Hematopoietic multipotent progenitor cell (in vitro differentiated cells): ENCODE measurements around the gene CTNNA3. TPM values are rescaled to one million over a fixed set of nuclear protein-coding genes. Genes with fewer than 3 reads are reported as not detected.

Experiments used
- DNase-seq, 3 donors: peaks; one replicate each; pipeline ENCODE4 v3.0.0-alpha.2; 2011 to 2015; ENCODE audit warnings: low read depth in 2 of 3, low spot score in 2 of 3
- total RNA-seq: library from RNA; depleted of rRNA; stranded (reverse); fragments of >200 nt; gene quantifications from one replicate; pipeline ENCODE4 v1.2.3, GENCODE V29; 2012

CTNNA3 gene
- total RNA-seq, 1 donor, result under 0.01 TPM

DNA sequence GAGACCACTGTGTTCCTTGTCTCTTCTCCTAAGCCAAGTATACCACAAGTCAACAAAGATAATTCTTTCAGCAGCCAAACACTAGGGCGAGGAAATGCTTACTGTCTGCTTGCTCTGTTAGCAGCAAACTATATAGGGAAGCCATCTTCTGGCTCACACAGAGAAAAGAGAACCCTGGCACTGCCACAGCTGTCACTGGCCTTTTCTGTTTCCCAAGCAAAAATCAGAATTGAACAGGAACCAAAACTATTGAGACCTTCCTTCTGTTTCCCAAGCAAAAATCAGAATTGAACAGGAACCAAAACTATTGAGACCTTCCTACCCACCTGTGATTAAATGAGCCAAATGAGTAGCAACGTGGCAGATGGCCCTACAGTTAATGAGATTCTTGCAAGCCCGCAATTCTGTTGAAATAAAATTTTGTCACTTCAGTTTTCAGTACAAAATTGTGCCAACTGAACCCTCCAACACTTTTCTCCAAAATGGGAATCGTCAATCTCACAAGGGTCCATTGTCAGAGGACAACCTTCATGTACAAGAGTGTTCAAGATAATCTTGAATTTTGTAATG, 715.7 kb downstream of the CTNNA3 start:
- no peak for DNase-seq

DNA sequence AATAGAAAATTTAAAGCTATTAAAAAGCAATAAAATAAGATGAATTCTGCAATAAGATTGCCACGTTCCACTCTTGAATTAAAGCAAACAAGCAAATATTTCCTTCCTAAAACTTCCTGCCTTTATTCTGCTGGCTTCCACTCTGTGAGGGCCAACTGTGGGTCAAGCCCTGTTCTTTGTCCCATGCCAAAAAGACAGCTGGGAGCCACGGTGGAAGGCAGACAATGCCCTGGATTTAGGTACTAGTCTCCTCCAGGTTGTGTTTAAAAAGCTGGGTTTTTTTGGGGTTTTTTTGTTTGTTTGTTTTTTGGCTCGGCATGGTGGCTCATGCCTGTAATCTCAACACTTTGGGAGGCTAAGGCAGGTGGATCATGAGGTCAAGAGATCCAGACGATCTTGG, 731.0 kb downstream of the CTNNA3 start:
- DNase-seq, result no peak

DNA sequence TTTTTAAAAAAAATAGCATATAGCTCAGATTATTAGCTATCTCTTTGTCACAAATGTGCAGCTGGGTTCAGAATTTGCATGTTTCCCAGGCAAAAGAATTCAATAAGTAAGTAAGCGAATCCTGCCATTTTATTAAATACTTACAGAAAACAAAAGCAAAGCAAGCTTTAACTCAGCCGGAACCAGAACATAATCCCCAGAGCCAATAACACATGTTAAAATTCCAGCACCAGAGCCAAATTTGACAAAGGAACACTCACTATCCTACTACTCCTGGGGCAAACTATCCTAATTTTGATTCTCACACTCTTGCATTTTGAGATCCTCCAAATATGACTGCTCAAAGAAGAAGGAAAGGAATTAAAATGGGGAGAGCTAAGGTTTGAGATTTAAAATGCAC, 737.5 kb downstream of the CTNNA3 start:
- no peak for DNase-seq

DNA sequence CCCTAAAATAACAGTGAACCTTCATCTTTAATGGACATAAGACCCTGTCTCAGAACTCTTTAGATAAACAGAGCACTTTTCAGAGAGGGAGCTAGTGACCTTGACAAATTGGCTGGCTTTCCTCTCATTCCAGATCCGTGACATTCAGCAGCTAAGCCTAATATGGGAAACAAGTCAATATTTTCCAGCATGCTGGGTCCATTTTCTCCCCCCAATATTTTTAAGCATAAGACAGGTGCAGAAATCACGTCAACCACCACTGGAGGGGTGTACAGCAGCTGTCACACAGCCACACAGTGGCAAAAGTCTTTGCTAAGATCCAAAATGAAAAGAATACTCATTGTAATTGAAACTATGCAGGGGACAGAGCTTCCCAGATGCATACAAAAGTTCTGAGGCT, 744.1 kb downstream of the CTNNA3 start:
- no peak for DNase-seq

DNA sequence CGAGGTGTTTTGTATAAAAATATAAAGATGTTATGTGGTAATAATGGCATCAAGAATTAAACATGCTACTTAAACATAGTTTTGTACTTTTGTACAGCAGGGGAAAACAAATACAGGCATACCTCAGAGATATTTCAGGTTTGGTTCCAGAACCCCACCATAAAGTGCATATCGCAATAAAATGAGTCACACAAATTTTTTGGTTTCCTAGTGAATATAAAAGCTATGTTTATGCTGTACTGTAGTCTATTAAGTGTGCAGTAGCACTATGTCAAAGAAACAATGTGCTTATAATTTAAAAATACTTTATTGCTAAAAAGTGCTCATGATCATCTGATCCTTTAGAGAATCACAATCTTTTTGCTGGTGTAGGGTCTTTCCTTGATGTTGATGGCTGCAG, 752.4 kb downstream of the CTNNA3 start:
- DNase-seq, result no peak

DNA sequence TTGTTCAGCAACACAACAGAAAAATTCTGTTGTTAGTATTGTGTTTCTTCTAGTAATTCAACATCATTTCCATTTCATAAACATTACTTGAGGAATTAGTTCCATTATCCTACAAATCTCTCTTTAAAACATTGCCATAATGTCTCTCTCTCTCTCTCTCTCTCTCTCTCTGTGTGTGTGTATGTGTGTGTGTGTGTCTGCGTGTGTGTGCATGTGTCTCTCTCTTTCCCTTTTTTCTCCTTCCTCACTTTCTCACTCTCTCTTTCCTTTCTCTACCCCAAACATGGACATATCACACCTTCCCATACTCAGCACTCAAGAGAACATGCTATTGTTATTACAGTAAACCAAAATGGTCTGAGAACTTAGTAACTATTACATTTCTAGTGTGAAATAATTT, 753.6 kb downstream of the CTNNA3 start:
- DNase-seq, result no peak

DNA sequence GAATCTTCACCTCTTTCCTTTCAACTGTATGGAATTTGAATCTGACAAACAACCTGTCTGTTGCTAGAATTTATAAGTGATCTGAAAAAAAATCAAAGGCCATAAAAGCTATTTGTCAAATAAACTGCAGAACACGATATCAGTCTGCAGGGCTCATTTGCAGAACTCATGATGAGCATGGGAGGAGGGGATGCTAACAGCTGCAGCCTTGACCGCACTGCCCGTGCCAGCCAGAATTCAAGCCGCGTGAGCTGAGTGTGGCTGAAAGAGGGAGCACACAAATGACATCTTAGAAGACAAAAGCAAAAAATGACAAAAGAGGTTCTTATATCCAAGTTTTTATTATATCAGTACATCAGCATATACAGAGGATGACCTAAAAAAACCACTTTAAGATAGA, 754.5 kb downstream of the CTNNA3 start:
- no peak for DNase-seq

DNA sequence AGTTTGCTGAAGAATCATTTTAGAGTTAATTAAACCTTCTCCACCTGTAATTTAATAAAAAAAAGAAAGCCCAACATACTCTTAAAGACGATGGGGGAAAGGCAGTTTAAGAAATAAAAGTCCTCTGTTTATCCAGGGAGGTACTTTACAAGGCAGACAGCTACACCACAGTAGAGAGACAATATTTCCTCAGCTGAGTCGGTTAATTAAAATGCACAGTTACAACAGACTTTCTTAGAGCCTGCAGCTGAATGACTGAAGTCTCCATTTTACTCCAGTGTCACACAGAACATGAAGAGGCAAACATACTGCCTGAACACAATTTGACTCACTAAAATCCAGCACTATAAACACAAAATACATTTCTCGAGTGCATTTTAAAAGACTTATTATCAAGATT, 755.0 kb downstream of the CTNNA3 start:
- DNase-seq, result no peak

DNA sequence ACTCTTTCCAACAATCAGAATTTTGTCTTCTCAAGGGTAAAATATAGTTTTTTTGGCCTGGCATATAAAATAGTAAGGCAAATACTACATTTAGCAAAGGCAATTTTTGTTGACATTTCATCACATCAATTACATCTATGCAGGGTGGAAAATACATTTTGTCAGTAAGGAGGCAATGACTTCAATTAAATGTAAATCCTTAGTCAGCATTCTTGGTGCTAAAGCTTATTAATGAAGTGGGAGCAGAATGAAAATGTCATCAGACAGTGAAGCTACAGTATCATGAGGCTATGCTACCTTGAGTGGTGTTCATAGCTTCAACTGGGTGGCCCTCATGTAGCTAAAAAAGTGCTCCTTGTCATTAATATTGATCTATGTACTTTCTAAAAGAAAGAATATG, 761.3 kb downstream of the CTNNA3 start:
- DNase-seq, result no peak

DNA sequence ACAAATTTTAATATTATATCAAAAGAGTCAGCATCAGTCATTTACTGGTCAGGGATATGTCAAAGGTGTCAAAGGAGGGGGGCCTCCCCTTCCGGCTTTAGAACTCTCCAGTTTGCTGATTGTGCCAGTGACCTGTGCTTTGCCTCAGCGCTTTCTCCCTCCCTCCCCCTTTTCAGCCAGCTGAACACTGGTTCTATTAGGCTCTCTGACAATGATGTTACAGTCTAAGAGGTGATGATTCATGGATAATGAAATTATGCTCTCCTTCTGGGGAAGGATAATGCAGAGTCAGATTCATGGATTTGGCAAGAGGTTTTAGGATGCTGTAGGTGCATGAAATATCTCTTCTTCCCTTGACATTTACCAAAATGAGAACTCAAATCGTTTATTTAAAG, 764.0 kb downstream of the CTNNA3 start:
- no peak for DNase-seq

DNA sequence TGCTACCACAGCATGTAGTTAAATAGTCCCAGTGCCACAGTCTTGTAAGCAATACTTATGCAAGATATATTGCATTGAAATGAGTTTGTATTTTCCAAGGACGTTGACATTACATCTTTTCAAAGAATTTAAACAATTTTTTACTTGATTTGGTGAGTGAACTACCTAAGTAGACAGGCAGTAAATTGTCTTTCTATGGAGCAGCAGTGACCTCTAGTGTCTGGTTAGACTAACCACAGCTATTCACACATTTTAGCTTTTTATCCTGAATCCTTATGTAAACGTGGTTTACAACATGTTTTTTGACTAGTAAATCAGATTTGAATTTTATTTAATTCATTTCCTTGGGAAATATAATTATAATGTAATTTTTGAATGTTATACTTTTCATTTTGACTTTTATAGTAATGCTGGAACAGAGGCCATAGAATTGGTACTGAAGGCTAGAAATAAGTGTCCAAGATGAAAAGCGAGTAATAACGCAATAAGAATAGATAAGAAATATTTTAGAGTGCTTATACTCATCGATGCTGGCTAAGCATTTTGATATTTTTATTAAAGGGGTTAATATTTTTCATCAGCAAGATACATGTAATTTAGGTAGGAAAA, 764.6 kb downstream of the CTNNA3 start:
- peak in 2 of 3 donors; percentile 45 to 74 for DNase-seq

DNA sequence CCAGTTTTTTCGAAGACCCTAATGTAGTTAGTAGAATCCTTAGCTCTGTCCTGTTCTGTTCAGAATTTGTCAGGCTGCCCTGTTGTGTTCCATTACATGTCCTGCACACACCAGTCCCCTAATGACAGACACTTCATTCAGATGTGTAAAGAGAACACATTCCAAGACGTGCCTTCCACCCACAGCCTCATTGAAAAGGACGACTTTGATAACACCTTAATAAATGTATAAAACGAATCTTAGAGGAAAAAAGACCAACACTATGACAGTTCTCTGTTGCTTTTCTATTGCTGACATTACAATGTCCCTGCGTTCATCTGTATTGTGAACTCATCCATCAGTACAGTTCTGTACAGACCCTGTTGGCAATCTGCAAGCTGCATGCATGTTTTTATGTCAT, 766.6 kb downstream of the CTNNA3 start:
- DNase-seq, result no peak

DNA sequence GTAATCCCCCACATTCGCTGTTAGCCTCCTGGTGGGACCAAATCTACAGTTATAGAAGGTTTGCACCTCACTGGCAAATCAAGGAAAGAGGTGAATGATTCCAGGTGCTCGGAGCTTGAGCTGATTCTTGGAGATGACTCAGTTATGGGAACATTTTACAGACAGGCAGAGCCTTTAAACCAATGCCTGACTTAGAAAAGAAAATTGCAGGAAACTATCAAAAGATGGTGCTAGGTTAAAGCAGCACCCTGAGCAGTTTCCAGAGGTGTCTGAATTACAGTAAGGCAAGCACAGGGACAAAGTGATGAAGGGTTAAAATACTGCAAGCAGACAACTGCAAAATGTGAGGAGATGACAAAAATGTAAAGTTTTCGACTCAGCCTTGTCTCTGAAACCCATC, 767.2 kb downstream of the CTNNA3 start:
- DNase-seq, result no peak

DNA sequence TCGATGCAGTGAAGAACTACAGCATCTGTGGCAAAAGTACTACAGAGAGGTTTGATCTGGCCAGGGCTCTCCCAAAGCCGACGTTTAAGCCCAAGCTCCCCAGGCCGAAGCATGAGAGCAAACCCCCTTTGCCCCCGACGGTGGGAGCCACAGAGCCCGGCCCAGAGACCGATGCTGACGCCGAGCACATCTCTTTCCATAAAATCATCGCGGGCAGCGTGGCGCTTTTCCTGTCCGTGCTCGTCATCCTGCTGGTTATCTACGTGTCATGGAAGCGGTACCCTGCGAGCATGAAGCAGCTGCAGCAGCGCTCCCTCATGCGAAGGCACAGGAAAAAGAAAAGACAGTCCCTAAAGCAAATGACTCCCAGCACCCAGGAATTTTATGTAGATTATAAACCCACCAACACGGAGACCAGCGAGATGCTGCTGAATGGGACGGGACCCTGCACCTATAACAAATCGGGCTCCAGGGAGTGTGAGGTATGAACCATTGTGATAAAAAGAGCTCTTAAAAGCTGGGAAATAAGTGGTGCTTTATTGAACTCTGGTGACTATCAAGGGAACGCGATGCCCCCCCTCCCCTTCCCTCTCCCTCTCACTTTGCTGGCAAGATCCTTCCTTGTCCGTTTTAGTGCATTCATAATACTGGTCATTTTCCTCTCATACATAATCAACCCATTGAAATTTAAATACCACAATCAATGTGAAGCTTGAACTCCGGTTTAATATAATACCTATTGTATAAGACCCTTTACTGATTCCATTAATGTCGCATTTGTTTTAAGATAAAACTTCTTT, 767.8 kb downstream of the CTNNA3 start:
- DNase-seq, result no peak

DNA sequence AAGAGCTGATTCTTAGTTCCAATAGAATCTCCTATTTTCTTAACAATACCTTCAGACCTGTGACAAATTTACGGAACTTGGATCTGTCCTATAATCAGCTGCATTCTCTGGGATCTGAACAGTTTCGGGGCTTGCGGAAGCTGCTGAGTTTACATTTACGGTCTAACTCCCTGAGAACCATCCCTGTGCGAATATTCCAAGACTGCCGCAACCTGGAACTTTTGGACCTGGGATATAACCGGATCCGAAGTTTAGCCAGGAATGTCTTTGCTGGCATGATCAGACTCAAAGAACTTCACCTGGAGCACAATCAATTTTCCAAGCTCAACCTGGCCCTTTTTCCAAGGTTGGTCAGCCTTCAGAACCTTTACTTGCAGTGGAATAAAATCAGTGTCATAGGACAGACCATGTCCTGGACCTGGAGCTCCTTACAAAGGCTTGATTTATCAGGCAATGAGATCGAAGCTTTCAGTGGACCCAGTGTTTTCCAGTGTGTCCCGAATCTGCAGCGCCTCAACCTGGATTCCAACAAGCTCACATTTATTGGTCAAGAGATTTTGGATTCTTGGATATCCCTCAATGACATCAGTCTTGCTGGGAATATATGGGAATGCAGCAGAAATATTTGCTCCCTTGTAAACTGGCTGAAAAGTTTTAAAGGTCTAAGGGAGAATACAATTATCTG, 768.6 kb downstream of the CTNNA3 start:
- no peak for DNase-seq

DNA sequence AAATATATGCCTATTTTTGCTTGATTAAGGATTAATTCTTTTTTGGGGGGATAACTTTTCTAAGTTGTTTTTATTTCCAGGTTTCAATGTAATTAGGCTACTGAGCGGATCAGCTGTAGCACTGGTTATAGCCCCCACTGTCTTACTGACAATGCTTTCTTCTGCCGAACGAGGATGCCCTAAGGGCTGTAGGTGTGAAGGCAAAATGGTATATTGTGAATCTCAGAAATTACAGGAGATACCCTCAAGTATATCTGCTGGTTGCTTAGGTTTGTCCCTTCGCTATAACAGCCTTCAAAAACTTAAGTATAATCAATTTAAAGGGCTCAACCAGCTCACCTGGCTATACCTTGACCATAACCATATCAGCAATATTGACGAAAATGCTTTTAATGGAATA, 769.2 kb downstream of the CTNNA3 start:
- DNase-seq, result no peak

DNA sequence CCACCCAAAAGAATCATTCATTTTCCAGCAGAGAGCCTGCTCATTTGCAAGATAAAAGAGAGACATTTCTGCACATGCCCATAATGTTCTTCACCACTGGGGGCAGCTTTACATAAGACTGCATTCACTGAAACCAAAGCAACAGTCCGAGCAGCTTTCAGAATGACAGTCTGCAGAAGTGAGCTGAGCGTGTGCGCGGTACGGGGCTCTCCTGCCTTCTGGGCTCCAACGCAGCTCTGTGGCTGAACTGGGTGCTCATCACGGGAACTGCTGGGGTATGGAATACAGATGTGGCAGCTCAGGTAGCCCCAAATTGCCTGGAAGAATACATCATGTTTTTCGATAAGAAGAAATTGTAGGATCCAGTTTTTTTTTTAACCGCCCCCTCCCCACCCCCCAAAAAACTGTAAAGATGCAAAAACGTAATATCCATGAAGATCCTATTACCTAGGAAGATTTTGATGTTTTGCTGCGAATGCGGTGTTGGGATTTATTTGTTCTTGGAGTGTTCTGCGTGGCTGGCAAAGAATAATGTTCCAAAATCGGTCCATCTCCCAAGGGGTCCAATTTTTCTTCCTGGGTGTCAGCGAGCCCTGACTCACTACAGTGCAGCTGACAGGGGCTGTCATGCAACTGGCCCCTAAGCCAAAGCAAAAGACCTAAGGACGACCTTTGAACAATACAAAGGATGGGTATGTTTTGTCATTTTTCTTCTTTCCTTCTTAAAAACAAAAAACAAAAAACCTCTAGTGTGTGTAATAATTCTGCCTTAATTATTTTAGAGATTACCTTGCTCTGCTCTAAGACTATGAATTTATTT, 769.9 kb downstream of the CTNNA3 start, which contains the start of gene LRRTM3:
TSS of gene LRRTM3 (plus strand) at position 141 of the 820 bp plus-strand sequence.
- DNase-seq, result peak in 2 of 3 donors; percentile 62 to 82

DNA sequence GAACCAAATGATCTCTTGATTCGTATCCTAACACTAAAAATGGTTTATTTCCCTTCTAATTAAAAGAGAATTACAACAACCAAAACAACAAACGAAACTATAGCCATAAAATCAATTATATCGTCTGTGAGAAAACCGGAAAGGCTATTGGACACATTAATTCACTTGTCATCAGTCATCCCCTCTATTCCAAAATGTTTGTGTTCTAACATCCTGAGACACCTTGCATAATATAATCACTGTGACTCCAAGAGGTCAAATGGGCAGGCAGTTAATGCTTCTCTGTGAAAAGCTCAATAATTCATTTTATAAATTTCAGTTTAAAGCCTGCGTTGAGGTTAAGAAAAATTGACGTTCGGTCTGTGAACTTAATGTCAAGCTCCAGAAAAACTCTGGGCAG, 770.6 kb downstream of the CTNNA3 start:
- DNase-seq, result no peak

DNA sequence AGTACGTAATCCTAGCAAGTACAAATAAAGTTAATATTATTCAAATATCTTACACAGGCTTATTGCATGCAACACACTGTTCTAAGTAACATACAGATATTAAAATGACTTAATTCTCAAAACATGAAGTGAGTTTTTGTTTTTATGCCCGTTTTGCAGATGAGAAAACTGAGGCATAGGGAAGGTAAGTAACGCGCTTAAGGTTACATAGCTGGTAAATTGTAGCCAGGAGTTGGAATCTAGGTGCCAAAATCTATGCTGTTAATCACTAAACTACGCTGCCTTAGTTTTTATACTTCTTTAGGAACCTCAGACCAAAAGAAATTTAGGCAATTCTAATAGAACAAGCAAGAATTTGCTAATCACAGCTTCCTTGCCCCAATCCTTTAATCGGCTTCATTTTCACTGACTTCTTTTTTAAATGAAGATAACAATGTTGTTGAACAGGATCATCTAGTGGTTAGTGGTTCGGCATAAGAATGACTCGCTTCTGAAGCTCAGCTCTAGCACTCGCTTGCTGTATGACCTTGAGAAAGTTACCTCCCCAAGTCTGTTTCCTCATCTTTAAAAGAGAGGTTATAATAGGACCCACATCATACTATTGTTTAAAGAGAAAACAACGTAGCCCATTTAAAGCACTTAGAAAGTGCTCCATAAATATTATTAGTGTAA, 771.2 kb downstream of the CTNNA3 start:
- DNase-seq, result no peak

DNA sequence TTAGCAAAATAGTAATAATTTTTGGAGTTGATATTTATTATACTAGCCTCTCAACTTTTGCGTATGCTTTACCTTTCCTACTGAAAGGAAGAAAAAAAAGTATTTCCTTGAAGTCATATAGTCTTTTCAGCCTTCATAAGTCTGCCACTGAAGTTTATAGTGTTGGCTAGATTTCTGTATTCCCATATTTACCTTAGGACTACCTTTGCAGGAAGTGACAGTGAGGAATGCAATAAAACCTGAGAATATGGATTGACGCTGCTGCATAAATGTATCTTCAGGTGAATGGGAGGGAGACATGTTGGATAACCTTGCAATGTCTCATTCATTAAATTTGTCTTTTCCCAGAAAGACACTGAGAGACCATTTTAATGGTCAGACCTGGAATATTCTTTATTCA, 776.7 kb downstream of the CTNNA3 start:
- DNase-seq, result no peak
